DOHH2 (cell line): ENCODE results near the gene NEURL1B.

Experiments
- EZH2phosphoT487 ChIP-seq: fragments of 200-600 bp; sonication (generic); IDR thresholded peaks from 2 replicates; pipeline ENCODE4 v1.6.1; 2017; ENCODE audit warnings: borderline replicate concordance, mild to moderate bottlenecking, antibody characterized with exemption, low read length, moderate library complexity, mixed read lengths
- TF ChIP-seq, protein P1 (sequence below): fragments of 200-600 bp; sonication (generic); IDR thresholded peaks from one replicate; pipeline ENCODE4 v1.5.1; 2014; ENCODE audit warnings: antibody characterized with exemption, mild to moderate bottlenecking, low read depth, low read length; ENCODE audit not compliant: poor library complexity, severe bottlenecking

DNA sequence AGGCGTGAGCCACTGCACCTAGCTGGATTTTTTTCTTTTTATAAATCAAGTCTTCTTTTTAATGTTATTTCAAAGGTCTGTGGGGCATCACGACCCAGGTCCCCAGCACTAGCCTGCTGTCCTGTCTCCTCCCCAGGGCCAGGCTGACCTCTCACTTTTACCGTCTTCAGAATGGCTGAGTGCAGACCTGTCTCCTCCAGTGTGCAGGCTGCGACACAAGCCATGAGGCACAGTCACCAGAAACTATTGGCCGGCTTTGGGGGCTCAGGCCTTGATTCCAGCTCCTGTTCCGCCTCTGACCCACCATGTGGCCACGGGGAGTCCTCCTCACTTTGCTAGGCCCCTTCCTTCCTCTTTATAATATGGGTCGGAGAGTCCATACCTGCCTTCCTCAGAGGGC is 46.6 kb upstream of the NEURL1B start:
- TF ChIP-seq, protein P1, sequence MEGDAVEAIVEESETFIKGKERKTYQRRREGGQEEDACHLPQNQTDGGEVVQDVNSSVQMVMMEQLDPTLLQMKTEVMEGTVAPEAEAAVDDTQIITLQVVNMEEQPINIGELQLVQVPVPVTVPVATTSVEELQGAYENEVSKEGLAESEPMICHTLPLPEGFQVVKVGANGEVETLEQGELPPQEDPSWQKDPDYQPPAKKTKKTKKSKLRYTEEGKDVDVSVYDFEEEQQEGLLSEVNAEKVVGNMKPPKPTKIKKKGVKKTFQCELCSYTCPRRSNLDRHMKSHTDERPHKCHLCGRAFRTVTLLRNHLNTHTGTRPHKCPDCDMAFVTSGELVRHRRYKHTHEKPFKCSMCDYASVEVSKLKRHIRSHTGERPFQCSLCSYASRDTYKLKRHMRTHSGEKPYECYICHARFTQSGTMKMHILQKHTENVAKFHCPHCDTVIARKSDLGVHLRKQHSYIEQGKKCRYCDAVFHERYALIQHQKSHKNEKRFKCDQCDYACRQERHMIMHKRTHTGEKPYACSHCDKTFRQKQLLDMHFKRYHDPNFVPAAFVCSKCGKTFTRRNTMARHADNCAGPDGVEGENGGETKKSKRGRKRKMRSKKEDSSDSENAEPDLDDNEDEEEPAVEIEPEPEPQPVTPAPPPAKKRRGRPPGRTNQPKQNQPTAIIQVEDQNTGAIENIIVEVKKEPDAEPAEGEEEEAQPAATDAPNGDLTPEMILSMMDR, result no peak
- no peak for TF ChIP-seq EZH2phosphoT487
